Activated CD4-positive, alpha-beta T cell treated with anti-CD3 and anti-CD28 coated beads, Interleukin-2, Interleukin-4, amounts not matched to agents 100 ng/mL and 50 ng/mL, durations not matched to agents 16 hours and 8 hours (primary cell): ENCODE results near the gene DPY19L3.
A peak's percentile ranks its signal among the peaks of the same experiment; 100 is the strongest.
"Not testable (repeated sequence)": the region's sequence is repeated elsewhere in the genome, so short reads cannot be mapped to it uniquely, and the experiment has no call there.

Experiments used
- DNase-seq: peaks from one replicate; pipeline ENCODE4 v3.0.0-alpha.2; 2020; ENCODE audit warnings: low spot score

DPY19L3 gene

DNA sequence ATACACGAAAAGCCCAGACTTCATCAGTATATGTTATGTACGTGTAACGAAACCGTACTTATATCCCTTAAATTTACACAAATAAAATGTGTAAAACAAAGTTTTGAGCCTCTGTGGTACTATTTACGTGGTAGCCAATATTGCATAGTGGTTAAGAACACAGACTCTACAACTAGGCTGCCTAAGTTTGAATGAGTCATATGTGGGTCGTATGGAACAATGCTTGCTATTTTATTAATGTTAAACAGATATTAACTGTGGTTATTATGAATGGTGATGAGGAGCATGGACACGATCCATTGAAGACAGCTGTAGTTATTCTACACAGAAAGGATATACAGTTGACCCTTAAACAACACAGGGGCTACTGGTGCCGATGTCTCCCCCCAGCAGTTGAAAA lies 42.5 kb downstream of the DPY19L3 start:
- DNase-seq: no peak

DNA sequence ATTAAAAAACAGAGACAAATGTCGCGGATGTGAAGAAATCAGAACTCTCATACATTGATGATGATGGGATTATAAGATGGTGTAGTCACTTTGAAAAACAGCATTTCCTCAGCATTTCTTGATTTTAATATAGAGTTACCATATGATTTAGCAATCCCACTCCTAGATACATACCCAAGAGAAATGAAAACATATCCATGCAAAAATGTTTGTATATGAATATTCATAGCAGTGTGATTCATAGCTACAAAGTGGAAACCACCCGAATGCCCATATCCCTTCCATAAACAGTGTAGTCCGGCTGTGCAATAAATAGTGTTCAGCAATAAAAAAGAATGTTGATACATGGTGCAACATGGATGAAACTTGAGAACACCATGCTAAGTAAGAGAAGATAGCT lies 44.6 kb downstream of the DPY19L3 start:
- DNase-seq: peak; percentile 27

DNA sequence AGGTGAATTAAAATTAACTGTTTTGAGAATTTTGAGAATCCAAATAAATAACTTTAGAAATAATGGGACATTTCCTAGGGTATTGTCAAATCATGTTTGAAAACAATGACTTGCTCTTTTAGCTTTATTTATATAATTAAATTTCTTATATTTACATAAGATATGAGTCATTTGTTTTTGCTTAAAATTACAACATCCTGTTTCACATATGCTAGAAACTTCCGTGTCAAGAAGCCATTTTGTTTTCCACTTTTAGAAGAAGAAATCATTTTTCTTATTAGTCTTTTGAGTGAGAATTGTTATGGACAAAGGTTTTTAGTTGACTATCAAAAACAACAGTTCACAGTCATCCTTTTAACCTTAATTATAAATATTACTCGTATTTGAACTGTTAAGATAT lies 48.2 kb downstream of the DPY19L3 start:
- DNase-seq: no peak

DNA sequence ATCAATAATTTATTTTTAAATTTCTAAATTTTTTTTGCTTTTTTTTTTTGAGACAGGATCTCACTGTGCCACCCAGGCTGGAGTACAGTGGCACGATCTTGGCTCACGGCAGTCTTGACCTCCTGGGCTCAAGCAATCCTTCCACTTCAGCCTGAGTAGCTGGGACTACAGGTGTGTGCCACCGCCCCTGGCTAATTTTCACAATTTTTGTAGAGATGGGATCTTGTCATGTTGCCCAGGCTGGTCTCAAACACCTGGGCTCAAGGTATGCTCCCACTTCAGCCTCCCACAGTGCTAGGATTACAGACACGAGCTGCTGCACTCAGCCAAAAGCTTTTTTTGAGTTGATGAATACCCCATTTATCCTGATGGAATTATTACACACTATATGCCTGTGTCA lies 50.8 kb downstream of the DPY19L3 start:
- DNase-seq: no peak

DNA sequence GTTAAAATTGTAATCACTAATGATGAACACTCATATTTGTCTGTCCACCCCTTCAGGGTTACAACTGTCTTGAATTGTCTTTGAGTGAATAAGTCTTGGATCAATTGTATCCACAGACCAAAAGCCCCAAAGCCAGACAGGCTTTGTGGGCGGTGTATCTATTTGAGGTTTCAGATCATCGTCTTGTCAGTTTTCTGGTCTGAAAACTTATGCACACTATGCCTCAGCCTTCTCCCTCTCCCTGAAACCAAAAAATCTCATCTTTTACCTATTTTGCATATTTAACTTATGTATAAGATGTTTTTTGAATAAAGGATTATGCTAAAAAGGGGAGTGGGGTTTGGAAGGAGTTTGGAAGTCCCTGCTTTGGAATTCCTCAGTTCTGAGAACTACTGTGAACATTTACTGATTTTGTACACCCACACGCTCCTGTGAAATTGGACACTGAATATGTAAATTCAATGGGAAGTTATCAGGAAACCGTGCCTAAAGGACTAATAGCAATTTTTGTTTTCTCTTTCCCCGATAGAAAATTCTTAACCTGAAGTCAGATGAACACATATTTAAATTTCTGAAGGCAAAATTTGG lies 52.1 kb downstream of the DPY19L3 start:
- no peak for DNase-seq

DNA sequence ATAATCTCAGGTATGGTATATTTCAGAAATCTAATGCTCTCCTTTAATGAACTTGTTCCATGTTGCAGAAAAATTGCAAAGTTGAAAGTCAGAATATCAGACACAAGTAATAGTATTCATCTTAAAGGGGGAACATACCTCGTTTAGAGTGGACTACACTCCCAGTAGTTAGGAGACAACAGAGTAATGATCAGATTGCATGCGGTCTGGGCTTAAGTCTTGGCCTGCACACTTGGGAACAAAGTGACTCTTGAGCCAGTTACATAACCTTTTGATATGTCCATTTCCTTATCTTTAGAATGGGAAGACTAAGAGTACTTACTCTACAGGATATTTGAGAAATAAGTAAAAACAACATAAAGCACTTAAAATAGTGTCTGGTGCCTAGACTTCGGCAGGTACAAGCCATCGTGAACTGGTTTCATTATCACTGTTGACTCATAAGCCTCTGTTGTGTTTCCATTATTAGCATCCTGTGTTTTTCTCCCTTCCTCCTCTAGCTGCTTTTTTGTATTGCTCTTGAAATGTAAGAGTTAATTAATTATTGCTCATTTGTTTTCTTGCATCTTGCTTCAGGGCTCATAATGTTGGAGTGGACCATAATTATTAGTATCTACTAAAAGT lies 53.0 kb downstream of the DPY19L3 start:
- DNase-seq: peak; percentile 31

DNA sequence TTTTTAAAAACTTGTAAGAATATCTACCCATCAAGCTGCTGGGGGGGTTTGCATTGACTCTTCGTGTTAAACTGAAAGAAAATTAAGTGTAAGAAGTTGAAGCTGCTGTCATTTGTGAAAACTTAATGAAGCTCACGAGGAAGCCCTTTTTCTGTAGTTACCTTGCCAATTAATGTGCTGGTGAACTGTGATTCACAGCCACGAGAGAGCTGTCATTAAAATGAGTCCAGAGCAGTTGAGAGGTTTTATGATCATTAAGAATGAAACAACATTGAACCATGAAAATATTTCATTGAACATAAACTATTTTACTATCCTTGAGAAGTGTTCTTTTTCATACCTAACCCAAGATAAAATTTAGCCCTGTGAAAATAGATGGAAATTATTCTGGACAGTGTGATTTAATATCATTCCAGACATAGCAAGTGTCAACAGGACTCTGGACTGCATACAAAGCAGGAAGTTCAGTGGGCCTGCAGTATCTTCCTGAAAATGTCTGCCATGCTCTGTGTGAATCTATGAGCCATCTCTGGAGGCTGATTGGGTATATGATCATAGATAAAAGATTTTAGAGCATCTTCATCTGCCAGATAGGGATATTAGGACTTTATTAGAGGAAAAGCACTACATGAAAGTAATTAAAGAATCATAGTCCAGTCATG lies 53.8 kb downstream of the DPY19L3 start:
- no peak for DNase-seq

DNA sequence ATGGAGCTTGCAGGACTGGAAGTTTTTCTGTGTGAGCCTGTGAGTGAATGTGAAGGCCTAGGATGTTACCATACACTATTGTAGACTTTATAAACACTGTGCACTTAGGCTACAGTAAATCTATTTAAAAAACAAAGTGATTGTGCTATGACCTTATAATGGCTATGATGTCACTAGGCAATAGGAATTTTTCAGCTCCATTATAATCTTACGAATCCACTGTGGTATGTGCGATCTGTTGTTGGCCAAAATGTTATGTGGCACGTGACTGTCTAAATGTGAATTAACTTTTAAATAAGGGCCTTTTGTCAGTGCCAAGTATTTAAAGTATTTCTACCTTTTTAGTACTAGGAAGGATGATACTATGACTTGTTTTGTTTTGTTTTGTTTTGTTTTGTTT lies 54.9 kb downstream of the DPY19L3 start:
- DNase-seq: no peak

DNA sequence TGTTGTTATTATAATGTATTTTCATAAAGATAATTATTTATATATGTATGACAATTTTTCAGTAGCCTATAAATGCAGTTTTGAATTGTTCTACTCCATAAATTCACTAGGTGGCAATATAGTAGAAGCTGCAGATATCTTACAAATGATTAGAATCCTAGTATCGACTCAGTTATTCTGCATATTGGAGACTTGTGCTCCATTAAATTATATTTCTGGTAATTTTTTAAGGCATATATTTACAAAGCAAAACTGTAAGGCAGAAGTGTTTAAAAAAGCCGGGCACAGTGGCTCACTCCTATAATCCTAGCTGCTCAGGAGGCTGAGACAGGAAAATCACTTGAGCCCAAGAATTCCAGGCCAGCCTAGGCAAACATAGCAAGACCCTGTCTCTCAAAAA lies 58.7 kb downstream of the DPY19L3 start:
- DNase-seq: no peak

DNA sequence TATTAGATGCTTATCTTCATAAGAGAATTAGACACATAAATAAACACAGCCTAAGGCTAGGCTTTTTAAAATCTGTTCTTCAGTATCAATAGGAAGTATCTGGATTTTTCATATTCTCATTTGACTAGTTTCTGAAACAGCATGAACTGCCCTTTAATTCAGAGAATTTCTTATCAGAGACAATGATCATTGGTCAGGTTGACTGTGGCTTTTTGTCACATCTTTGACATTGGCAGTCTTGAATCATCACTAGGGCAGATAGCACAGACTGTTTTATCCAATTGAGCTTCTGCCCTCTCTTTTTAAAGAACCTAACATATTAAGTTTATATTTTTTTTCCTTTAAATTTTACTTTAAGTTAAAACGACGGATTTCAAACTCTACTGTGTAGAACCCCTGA lies 59.6 kb downstream of the DPY19L3 start:
- peak; percentile 49 for DNase-seq

DNA sequence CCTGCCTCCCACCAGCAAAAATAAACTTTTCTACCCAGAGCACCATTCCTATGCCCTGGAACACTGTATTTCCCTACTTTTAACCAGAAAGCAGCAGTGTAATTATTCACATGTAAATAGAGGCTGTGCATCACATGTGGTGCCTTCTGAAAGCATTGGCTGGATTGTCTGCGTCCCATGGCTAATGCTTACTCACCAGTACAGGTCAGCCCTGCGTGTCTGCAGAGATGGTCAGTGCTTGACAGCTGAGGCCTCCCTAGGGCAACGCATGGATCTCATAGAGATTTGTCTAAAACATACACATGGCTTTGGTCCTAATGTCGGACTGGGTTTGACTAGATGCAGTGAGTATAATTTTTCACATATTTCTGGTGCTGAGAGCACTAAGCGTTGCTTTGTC lies 64.2 kb downstream of the DPY19L3 start:
- DNase-seq: no peak

DNA sequence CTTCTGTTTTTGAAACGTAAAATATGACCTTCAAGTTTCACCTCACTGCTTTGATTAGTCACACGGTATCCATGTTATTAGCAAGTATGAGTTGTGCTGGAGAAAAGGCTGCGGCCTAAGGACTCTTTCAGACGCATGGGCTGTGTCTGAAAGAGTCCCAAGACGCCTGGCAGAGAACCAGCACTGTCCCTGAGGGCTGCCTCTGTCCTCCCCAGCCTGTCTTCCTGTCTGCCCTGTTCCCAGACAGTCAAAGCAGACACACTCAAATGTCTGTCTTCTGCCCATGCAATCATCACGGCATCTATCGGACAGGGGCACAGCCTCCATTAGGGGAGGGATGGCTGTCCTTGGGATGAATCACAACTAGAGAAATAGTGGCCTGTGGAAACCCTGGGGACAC lies 65.5 kb downstream of the DPY19L3 start:
- DNase-seq: no peak

DNA sequence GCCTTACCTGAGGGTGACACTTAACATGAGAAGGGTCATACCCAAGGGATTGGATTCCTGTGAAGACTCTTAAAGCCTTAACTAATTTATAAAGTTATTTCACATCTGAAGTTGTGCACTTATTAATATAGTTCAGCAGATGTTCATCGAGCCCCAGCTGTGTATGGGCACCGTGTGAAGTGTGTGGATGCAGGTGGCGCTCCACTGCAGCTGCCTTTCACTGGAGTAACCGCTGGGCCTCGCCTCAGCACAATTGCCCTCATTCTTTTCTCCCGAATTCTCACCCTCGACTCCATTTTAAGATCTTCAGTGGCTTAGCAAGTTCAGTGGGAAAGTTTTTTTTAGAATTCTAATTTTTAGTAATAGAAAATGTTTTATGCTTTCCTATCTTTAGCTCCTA lies 66.2 kb downstream of the DPY19L3 start:
- no peak for DNase-seq

DNA sequence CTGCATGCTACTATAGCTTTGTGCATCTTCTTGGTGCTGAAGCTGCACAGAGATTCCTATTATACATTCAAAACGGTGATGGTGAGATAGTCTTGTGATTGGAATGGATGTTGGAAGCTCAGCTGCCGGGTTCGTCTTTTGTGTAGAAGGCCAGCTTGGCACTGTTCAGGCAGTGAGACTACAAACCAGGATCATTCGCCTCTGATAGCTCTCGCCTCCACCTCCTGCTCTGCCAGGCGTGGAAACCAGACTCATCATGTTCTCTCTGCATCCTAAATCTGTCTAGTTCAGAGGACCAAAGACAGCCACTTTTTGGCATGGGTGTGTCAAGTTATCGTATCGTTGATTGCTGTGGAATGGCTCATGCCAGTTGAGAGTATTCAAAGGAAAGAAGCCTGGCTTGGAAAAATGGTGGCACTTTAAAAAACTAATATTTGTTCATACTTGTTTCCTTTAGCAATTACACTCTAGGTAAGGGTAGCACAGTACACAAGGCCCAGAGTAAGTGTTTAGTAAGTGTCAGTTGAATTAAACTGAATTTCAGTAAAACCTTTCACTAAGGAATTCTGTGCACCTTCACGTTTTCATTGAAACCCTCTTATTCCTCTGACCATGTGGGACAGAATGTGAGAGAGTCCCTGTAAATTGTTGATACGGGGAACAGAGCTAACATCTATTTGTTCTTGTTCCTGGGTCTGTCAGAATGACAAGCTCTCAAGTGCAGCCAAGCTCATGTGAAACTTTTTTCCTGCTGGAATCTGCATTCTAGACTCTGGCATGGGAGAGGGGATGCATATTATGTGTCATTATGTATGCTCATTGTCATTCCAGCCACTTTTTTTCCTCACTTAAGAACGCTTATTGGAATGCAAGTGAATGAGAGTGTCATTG lies 69.8 kb downstream of the DPY19L3 start:
- no peak for DNase-seq

DNA sequence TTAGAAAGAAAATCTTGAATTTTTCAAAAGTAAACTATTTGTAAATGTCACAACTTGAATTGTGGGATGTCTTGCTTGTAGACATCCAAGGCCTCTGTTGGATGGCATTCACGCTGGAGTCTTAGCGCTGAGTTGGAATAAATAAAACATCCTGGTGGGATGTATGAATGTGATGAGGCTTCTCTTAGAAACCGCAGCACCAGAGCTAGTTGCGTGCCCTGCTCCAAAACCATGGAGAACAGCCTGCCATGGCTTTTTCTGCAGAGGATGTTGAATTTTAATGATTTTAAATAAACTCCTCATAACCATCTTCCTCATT lies 70.4 kb downstream of the DPY19L3 start:
- DNase-seq: no peak

DNA sequence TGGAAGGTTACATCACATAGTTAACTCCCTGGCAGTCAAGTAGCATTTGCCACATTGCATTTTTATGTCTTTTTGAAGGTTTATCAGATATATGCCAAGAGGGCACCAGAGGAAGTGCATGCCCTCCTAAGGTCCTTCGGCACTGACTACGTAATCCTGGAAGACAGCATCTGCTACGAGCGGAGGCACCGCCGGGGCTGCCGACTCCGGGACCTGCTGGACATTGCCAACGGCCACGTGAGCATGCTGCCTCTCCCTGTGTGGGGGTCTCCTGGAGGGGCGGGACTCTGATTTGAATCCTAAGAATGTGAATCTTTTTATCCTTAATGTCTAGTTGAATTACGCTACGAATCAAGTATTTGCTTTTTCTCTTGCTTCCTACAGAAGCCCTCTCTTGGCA lies 74.8 kb downstream of the DPY19L3 start:
- DNase-seq: no peak

DNA sequence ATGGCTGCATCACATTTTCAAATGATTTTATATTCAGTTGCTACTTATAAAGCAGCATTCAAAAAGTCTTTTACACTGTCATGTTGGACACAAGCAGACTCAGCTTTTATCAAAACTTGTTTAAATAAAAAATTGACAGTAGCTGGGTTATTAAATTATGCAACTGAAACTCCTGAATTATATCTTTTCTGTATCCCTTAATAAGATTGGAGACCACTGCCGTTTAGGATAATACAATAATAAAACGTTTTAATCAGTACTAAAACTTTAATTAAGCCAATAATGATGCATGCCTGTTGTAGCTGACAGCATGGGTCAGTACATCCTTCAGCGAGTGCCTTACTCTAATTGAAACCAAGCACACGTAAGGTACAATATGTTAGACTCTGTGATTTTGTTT lies 78.0 kb downstream of the DPY19L3 start:
- DNase-seq: no peak

DNA sequence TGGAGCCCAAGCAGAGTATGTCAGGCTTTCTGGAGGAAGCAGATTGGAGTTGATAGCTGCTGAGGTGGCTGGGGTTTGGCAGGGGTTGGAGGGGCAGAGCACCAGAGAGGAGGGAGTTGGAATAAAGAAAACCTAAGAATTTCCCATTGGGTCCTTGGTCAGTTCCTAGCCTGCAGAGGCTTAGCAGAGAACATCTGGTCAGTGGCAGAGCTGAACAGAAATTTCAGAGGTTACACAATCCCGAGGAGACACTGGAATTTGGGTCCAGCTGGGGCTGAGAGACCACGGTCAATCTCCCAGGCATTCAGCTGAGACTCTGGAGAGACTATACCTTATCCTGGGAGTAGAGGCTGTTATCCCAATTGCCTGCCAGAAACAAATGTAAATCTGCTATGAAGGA lies 84.4 kb downstream of the DPY19L3 start:
- no peak for DNase-seq

DNA sequence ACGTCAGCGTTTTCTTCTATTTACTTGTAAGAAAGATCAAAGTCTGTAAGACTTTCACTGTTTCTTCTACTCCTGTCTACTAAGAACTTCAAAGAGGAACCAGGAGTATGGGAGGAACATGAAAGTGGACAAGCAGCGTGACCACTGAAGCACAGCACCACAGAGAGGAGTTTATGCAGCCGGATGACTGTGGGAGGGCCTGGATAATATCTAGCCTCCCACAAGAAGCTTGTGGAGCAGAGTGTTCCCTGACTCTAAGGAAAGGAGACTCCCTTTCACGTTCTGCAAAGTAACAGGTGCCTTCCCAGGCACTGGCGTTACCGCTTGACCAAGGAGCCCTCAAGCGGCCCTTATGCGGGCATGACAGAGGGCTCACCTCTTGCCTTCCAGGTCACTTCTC lies 91.8 kb downstream of the DPY19L3 start:
- DNase-seq: no peak

DNA sequence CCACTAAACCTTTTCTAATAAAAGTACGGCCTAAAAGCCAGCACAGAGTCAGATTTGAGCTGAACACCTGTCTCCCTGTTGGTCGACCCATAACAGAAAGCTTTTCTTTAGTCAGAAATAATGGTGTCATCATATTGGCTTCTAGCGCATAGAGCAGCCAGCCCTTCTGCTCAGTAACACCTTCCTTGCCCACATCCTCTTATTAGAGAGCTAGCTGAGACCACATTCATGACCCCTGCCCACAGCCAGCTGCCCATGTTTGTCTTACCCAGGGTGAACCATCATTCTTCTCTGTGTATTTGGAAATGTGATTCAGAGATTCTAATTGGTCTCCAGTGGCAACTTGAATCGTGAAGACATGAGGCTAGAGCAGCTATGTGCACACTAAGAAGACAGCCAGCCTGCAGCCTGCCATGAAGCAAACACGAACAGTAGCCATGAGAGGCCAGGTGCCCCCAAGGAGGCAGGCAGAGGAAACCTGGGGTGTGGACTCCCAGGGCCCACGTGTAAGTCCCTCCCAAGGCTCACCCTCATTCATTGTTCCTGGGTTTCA lies 93.2 kb downstream of the DPY19L3 start:
- no peak for DNase-seq

DNA sequence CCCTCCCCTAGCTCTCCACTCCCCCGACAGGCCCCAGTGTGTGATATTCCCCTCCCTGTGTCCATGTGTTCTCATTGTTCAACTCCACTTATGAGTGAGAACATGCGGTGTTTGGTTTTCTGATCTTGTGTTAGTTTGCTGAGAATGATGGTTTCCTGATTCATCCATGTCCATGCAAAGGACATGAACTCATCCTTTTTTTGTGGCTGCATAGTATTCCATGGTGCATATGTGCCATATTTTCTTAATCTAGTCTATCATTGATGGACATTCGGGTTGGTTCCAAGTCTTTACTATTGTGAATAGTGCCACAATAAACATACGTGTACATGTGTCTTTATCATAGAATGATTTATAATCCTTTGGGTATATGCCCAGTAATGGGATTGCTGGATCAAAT lies 106.9 kb downstream of the DPY19L3 start:
- not testable (repeated sequence) for DNase-seq

DNA sequence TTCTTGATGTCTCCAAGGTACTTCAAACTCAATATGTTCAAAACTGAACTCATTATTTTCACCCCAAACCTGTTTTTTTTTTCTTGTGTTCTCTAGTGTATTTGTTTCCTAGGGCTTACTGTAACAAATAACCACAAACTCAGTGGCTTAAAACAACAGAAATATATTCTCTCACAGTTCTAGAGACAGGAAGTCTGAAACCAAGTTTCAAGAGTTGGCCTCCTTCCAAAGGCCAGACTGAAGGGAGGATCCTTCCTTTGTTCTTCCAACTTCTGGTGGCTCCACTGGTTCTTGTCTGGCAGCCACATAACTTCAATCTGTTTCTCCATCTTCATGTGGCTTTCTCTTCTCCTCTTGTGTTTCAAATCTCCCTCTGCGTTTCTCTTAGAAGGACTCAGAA lies 113.5 kb downstream of the DPY19L3 start:
- no peak for DNase-seq

DNA sequence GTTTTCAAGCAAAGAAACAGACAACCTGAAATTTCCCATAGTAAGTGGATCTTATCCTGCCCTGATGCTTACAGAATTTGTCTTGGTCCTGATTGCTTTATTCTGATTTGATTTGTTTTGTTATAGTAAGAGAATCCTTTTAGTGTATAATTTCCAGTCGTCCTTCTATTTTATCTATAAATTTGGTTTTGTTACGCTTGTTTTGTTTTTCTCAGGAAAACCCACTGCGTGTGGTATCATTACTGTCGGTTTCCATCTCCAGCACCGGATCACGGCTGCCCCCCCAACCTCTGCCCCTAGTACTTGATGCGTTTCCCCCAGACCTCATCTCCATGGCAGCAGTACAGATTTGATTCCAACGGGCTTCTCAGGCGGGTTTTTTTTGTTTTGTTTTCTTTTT lies 117.4 kb downstream of the DPY19L3 start:
- DNase-seq: no peak
